Measurements from ENCODE around the gene PLPP4. TPM values are rescaled to one million over a fixed set of nuclear protein-coding genes. Genes with fewer than 3 reads are reported as not detected.

Gene PLPP4
- total RNA-seq, 1 experiment from 2014 or later, result not detected

- RAD21 ChIA-PET (ENCODE audit: low non-redundant PET in 1 of 2, low total read pairs in 2 of 2, uncharacterized antibody in 2 of 2, unreplicated experiment in 2 of 2), result no interaction called here
- peaks cover 33% of the 10 kb centered on the region for H3K27me3 ChIP-seq (ENCODE audit: insufficient read depth, low read length)
- H3K4me3 ChIP-seq (replicated peaks in 1 of 2; ENCODE audit: low read depth in 1 of 2, low read length in 2 of 2), result no peak overlapping the region
- POLR2A ChIA-PET, result no interaction called here
- no peak for DNase-seq (ENCODE audit: low read depth, low spot score)
- TF ChIP-seq EZH2 (IDR thresholded peaks at IDR 0.05) (no peak), EZH2phosphoT487 (IDR thresholded peaks at IDR 0.05; ENCODE audit: borderline replicate concordance) (no peak), SIN3A (IDR thresholded peaks at IDR 0.05; ENCODE audit: low read depth) (no peak)
- H3K27ac ChIP-seq (ENCODE audit: low read depth, low read length), result no peak overlapping the region
- no peak overlapping the region for H3K4me2 ChIP-seq (ENCODE audit: low read length)
- intact Hi-C loops (cut with micrococcal nuclease), result no loop called here
- H3K79me2 ChIP-seq (ENCODE audit: insufficient read depth, low read length), result no peaks in the 10 kb centered on the region
- H3K36me3 ChIP-seq (ENCODE audit: control insufficient read depth in 1 of 2, insufficient read depth in 2 of 2, low read length in 2 of 2), result no peaks in the 10 kb centered on the region
- H2AFZ ChIP-seq (ENCODE audit: low read depth, low read length, poor library complexity, severe bottlenecking), result no peak overlapping the region
- BruUV-seq (replicated peaks), result no TSS peak
- H4K20me1 ChIP-seq (ENCODE audit: insufficient read depth), result no peaks in the 10 kb centered on the region
- H3K4me1 ChIP-seq (ENCODE audit: control insufficient read depth in 1 of 2, insufficient read depth in 2 of 2, low read length in 2 of 2), result no peaks in the 10 kb centered on the region
- ATAC-seq, result no peak
- H3K9me3 ChIP-seq (ENCODE audit: control insufficient read depth in 1 of 2, insufficient read depth in 1 of 2, low read depth in 1 of 2, low read length in 2 of 2), result no peaks in the 10 kb centered on the region
- no peaks in the 10 kb centered on the region for H3K9me2 ChIP-seq (ENCODE audit: insufficient read depth)
- no peak overlapping the region for H3K9ac ChIP-seq (ENCODE audit: low read length)
- CTCF ChIA-PET, result no interaction called here
Measured at GRCh38 chr10:120572307-120572706, 115.3 kb downstream of the PLPP4 start.

GRCh38 chr10:120573355-120573754, 116.3 kb downstream of the PLPP4 start:
- POLR2A ChIA-PET, result no interaction called here

More at GRCh38 chr10:120573355-120573754, 116.3 kb downstream of the PLPP4 start:
- Histone ChIP-seq H3K4me2 (ENCODE audit: low read length) (no peak overlapping the region), H3K4me1 (ENCODE audit: control insufficient read depth in 1 of 2, insufficient read depth in 2 of 2, low read length in 2 of 2) (no peaks in the 10 kb centered on the region), H3K27ac (ENCODE audit: low read depth, low read length) (no peak overlapping the region), H3K79me2 (ENCODE audit: insufficient read depth, low read length) (no peaks in the 10 kb centered on the region), H4K20me1 (ENCODE audit: insufficient read depth) (no peaks in the 10 kb centered on the region), H3K9me3 (ENCODE audit: control insufficient read depth in 1 of 2, insufficient read depth in 1 of 2, low read depth in 1 of 2, low read length in 2 of 2) (no peaks in the 10 kb centered on the region), H2AFZ (ENCODE audit: low read depth, low read length, poor library complexity, severe bottlenecking) (no peak overlapping the region), H3K4me3 (replicated peaks in 1 of 2; ENCODE audit: low read depth in 1 of 2, low read length in 2 of 2) (no peak overlapping the region), H3K27me3 (ENCODE audit: insufficient read depth, low read length) (peaks cover 33% of the 10 kb centered on the region; the same call in 1 of the 2 replicates), H3K9ac (ENCODE audit: low read length) (no peak overlapping the region), H3K36me3 (ENCODE audit: control insufficient read depth in 1 of 2, insufficient read depth in 2 of 2, low read length in 2 of 2) (no peaks in the 10 kb centered on the region), H3K9me2 (ENCODE audit: insufficient read depth) (no peaks in the 10 kb centered on the region)
- BruUV-seq (replicated peaks), result no TSS peak
- DNase-seq (ENCODE audit: low read depth, low spot score), result no peak
- intact Hi-C loops (cut with micrococcal nuclease), result no loop called here
- ChIA-PET CTCF (no interaction called here), RAD21 (ENCODE audit: low non-redundant PET in 1 of 2, low total read pairs in 2 of 2, uncharacterized antibody in 2 of 2, unreplicated experiment in 2 of 2) (no interaction called here)
- no peak for TF ChIP-seq ELF1 (IDR thresholded peaks at IDR 0.05; ENCODE audit: borderline replicate concordance, low read depth)
- TF ChIP-seq MAX (IDR thresholded peaks at IDR 0.05), result no peak
- TF ChIP-seq SRF (IDR thresholded peaks at IDR 0.05; ENCODE audit: low read depth), result no peak
- TF ChIP-seq, protein P1, sequence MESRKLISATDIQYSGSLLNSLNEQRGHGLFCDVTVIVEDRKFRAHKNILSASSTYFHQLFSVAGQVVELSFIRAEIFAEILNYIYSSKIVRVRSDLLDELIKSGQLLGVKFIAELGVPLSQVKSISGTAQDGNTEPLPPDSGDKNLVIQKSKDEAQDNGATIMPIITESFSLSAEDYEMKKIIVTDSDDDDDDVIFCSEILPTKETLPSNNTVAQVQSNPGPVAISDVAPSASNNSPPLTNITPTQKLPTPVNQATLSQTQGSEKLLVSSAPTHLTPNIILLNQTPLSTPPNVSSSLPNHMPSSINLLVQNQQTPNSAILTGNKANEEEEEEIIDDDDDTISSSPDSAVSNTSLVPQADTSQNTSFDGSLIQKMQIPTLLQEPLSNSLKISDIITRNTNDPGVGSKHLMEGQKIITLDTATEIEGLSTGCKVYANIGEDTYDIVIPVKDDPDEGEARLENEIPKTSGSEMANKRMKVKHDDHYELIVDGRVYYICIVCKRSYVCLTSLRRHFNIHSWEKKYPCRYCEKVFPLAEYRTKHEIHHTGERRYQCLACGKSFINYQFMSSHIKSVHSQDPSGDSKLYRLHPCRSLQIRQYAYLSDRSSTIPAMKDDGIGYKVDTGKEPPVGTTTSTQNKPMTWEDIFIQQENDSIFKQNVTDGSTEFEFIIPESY (IDR thresholded peaks at IDR 0.05; ENCODE audit: extremely low read depth, insufficient replicate concordance, low read length), result no peak
- no peak for TF ChIP-seq FOSL1 (IDR thresholded peaks at IDR 0.05; ENCODE audit: low read depth)
- TF ChIP-seq EZH2phosphoT487 (IDR thresholded peaks at IDR 0.05; ENCODE audit: borderline replicate concordance), result no peak
- ATAC-seq, result no peak
